ENCODE results near the gene CMTM5.
"Not testable (repeated sequence)": the region's sequence is repeated elsewhere in the genome, so short reads cannot be mapped to it uniquely, and the experiment has no call there.

Gene CMTM5

GRCh38 chr14:23414906-23415820, 38.3 kb downstream of the CMTM5 start:
- DNase-seq (ENCODE audit: low read depth), result no peak

GRCh38 chr14:23415821-23416778, 39.3 kb downstream of the CMTM5 start:
- no peak for DNase-seq (ENCODE audit: low read depth)

GRCh38 chr14:23416801-23417200, 40.0 kb downstream of the CMTM5 start:
- no peak for DNase-seq (ENCODE audit: low read depth)

GRCh38 chr14:23417269-23417668, 40.4 kb downstream of the CMTM5 start:
- DNase-seq (ENCODE audit: low read depth), result not testable (repeated sequence)

- no peak for DNase-seq (ENCODE audit: low read depth)
Measured at GRCh38 chr14:23418021-23418420, 41.2 kb downstream of the CMTM5 start.

GRCh38 chr14:23419646-23420045, 42.8 kb downstream of the CMTM5 start:
- not testable (repeated sequence) for DNase-seq (ENCODE audit: low read depth)

- DNase-seq (ENCODE audit: low read depth), result no peak
Measured at GRCh38 chr14:23421594-23421993, 44.7 kb downstream of the CMTM5 start.

GRCh38 chr14:23423657-23424056, 46.8 kb downstream of the CMTM5 start:
- DNase-seq (ENCODE audit: low read depth), result no peak

- no peak for DNase-seq (ENCODE audit: low read depth)
Measured at GRCh38 chr14:23425169-23425568, 48.3 kb downstream of the CMTM5 start.

GRCh38 chr14:23425798-23426197, 49.0 kb downstream of the CMTM5 start:
- DNase-seq (ENCODE audit: low read depth), result not testable (repeated sequence)

- no peak for DNase-seq (ENCODE audit: low read depth)
Measured at GRCh38 chr14:23428686-23429495, 52.0 kb downstream of the CMTM5 start.

All from T follicular helper cell (primary cell).